ENCODE data around the gene LARP1.
"Not testable (repeated sequence)": the region's sequence is repeated elsewhere in the genome, so short reads cannot be mapped to it uniquely, and the experiment has no call there.

LARP1 gene

GRCh38 chr5:154723740-154724505 is 31.3 kb upstream of the LARP1 start:
- Histone ChIP-seq H3K36me3 (ENCODE audit: insufficient read depth, low read length) (no peaks in the 10 kb centered on the region), H3K9me3 (ENCODE audit: low read length) (no peaks in the 10 kb centered on the region), H3K4me1 (ENCODE audit: insufficient read depth, low read length) (peaks cover 3% of the 10 kb centered on the region), H2AFZ (ENCODE audit: low read depth, low read length) (no peak overlapping the region), H3K27me3 (ENCODE audit: insufficient read depth, low read length) (peaks cover 2% of the 10 kb centered on the region), H3K4me3 (ENCODE audit: low read length) (no peak overlapping the region)

GRCh38 chr5:154727361-154727760 is 27.8 kb upstream of the LARP1 start:
- no peak overlapping the region for H3K4me3 ChIP-seq (ENCODE audit: low read length)
- no peak overlapping the region for H2AFZ ChIP-seq (ENCODE audit: low read depth, low read length)
- H3K27me3 ChIP-seq (ENCODE audit: insufficient read depth, low read length): peaks cover 2% of the 10 kb centered on the region
- H3K36me3 ChIP-seq (ENCODE audit: insufficient read depth, low read length): no peaks in the 10 kb centered on the region
- H3K9me3 ChIP-seq (ENCODE audit: low read length): no peaks in the 10 kb centered on the region
- H3K4me1 ChIP-seq (ENCODE audit: insufficient read depth, low read length): no peaks in the 10 kb centered on the region

GRCh38 chr5:154728939-154729588 is 26.1 kb upstream of the LARP1 start:
- Histone ChIP-seq H3K9me3 (ENCODE audit: low read length) (no peaks in the 10 kb centered on the region), H3K27me3 (ENCODE audit: insufficient read depth, low read length) (peaks cover 2% of the 10 kb centered on the region), H2AFZ (ENCODE audit: low read depth, low read length) (no peak overlapping the region), H3K36me3 (ENCODE audit: insufficient read depth, low read length) (no peaks in the 10 kb centered on the region), H3K4me3 (ENCODE audit: low read length) (no peak overlapping the region), H3K4me1 (ENCODE audit: insufficient read depth, low read length) (no peaks in the 10 kb centered on the region)

GRCh38 chr5:154729613-154730012 is 25.6 kb upstream of the LARP1 start:
- no peaks in the 10 kb centered on the region for H3K4me1 ChIP-seq (ENCODE audit: insufficient read depth, low read length)
- no peaks in the 10 kb centered on the region for H3K9me3 ChIP-seq (ENCODE audit: low read length)

GRCh38 chr5:154730761-154731160 is 24.4 kb upstream of the LARP1 start:
- H3K9me3 ChIP-seq (ENCODE audit: low read length); H3K27me3 ChIP-seq (ENCODE audit: insufficient read depth, low read length); H3K36me3 ChIP-seq (ENCODE audit: insufficient read depth, low read length); H3K4me1 ChIP-seq (ENCODE audit: insufficient read depth, low read length); H3K4me3 ChIP-seq (ENCODE audit: low read length); H2AFZ ChIP-seq (ENCODE audit: low read depth, low read length): not testable (repeated sequence)

More at GRCh38 chr5:154729613-154730012, 25.6 kb upstream of the LARP1 start:
- no peak overlapping the region for H2AFZ ChIP-seq (ENCODE audit: low read depth, low read length)
- peaks cover 2% of the 10 kb centered on the region for H3K27me3 ChIP-seq (ENCODE audit: insufficient read depth, low read length)
- H3K4me3 ChIP-seq (ENCODE audit: low read length): no peak overlapping the region
- H3K36me3 ChIP-seq (ENCODE audit: insufficient read depth, low read length): no peaks in the 10 kb centered on the region

GRCh38 chr5:154732212-154732611 is 23.0 kb upstream of the LARP1 start:
- Histone ChIP-seq H3K4me1 (ENCODE audit: insufficient read depth, low read length) (no peaks in the 10 kb centered on the region), H3K27me3 (ENCODE audit: insufficient read depth, low read length) (peaks cover 2% of the 10 kb centered on the region), H3K4me3 (ENCODE audit: low read length) (no peak overlapping the region), H2AFZ (ENCODE audit: low read depth, low read length) (no peak overlapping the region), H3K9me3 (ENCODE audit: low read length) (no peaks in the 10 kb centered on the region), H3K36me3 (ENCODE audit: insufficient read depth, low read length) (no peaks in the 10 kb centered on the region)

- Histone ChIP-seq H3K27me3 (ENCODE audit: insufficient read depth, low read length) (no peaks in the 10 kb centered on the region), H3K36me3 (ENCODE audit: insufficient read depth, low read length) (no peaks in the 10 kb centered on the region), H3K4me3 (ENCODE audit: low read length) (no peak overlapping the region), H2AFZ (ENCODE audit: low read depth, low read length) (no peak overlapping the region), H3K9me3 (ENCODE audit: low read length) (no peaks in the 10 kb centered on the region), H3K4me1 (ENCODE audit: insufficient read depth, low read length) (no peaks in the 10 kb centered on the region)
Observed at GRCh38 chr5:154734370-154735248, 20.6 kb upstream of the LARP1 start.

- not testable (repeated sequence) for H3K9me3 ChIP-seq (ENCODE audit: low read length); H3K4me3 ChIP-seq (ENCODE audit: low read length); H3K36me3 ChIP-seq (ENCODE audit: insufficient read depth, low read length); H2AFZ ChIP-seq (ENCODE audit: low read depth, low read length); H3K27me3 ChIP-seq (ENCODE audit: insufficient read depth, low read length); H3K4me1 ChIP-seq (ENCODE audit: insufficient read depth, low read length)
Observed at GRCh38 chr5:154735362-154735761, 19.8 kb upstream of the LARP1 start.

GRCh38 chr5:154736372-154736771 is 18.8 kb upstream of the LARP1 start:
- not testable (repeated sequence) for H3K4me1 ChIP-seq (ENCODE audit: insufficient read depth, low read length); H3K36me3 ChIP-seq (ENCODE audit: insufficient read depth, low read length); H2AFZ ChIP-seq (ENCODE audit: low read depth, low read length); H3K4me3 ChIP-seq (ENCODE audit: low read length); H3K9me3 ChIP-seq (ENCODE audit: low read length); H3K27me3 ChIP-seq (ENCODE audit: insufficient read depth, low read length)

GRCh38 chr5:154737667-154738320 is 17.4 kb upstream of the LARP1 start:
- no peaks in the 10 kb centered on the region for H3K27me3 ChIP-seq (ENCODE audit: insufficient read depth, low read length)
- H3K36me3 ChIP-seq (ENCODE audit: insufficient read depth, low read length): no peaks in the 10 kb centered on the region
- H3K4me3 ChIP-seq (ENCODE audit: low read length): no peak overlapping the region
- H2AFZ ChIP-seq (ENCODE audit: low read depth, low read length): no peak overlapping the region
- H3K4me1 ChIP-seq (ENCODE audit: insufficient read depth, low read length): no peaks in the 10 kb centered on the region
- H3K9me3 ChIP-seq (ENCODE audit: low read length): no peaks in the 10 kb centered on the region

GRCh38 chr5:154740483-154740882 is 14.7 kb upstream of the LARP1 start:
- Histone ChIP-seq H2AFZ (ENCODE audit: low read depth, low read length) (no peak overlapping the region), H3K4me3 (ENCODE audit: low read length) (no peak overlapping the region), H3K9me3 (ENCODE audit: low read length) (no peaks in the 10 kb centered on the region), H3K36me3 (ENCODE audit: insufficient read depth, low read length) (no peaks in the 10 kb centered on the region), H3K4me1 (ENCODE audit: insufficient read depth, low read length) (no peaks in the 10 kb centered on the region), H3K27me3 (ENCODE audit: insufficient read depth, low read length) (no peaks in the 10 kb centered on the region)

GRCh38 chr5:154740957-154741356 is 14.2 kb upstream of the LARP1 start:
- H3K9me3 ChIP-seq (ENCODE audit: low read length): no peaks in the 10 kb centered on the region
- H3K4me3 ChIP-seq (ENCODE audit: low read length): no peak overlapping the region
- no peaks in the 10 kb centered on the region for H3K36me3 ChIP-seq (ENCODE audit: insufficient read depth, low read length)
- H2AFZ ChIP-seq (ENCODE audit: low read depth, low read length): no peak overlapping the region
- no peaks in the 10 kb centered on the region for H3K4me1 ChIP-seq (ENCODE audit: insufficient read depth, low read length)
- H3K27me3 ChIP-seq (ENCODE audit: insufficient read depth, low read length): no peaks in the 10 kb centered on the region

- Histone ChIP-seq H3K4me3 (ENCODE audit: low read length) (no peak overlapping the region), H3K9me3 (ENCODE audit: low read length) (no peaks in the 10 kb centered on the region)
Observed at GRCh38 chr5:154741415-154741814, 13.8 kb upstream of the LARP1 start.

More at GRCh38 chr5:154741415-154741814, 13.8 kb upstream of the LARP1 start:
- H2AFZ ChIP-seq (ENCODE audit: low read depth, low read length): no peak overlapping the region
- no peaks in the 10 kb centered on the region for H3K4me1 ChIP-seq (ENCODE audit: insufficient read depth, low read length)
- no peaks in the 10 kb centered on the region for H3K27me3 ChIP-seq (ENCODE audit: insufficient read depth, low read length)
- no peaks in the 10 kb centered on the region for H3K36me3 ChIP-seq (ENCODE audit: insufficient read depth, low read length)

All from neuron (in vitro differentiated cells).